ENCODE measurements around the gene TFCP2L1. TPM values are rescaled to one million over a fixed set of nuclear protein-coding genes. Genes with fewer than 3 reads are reported as not detected.

Gene TFCP2L1
- total RNA-seq, 2 experiments from 2014 or later, result 0.06 to 0.14 TPM

DNA sequence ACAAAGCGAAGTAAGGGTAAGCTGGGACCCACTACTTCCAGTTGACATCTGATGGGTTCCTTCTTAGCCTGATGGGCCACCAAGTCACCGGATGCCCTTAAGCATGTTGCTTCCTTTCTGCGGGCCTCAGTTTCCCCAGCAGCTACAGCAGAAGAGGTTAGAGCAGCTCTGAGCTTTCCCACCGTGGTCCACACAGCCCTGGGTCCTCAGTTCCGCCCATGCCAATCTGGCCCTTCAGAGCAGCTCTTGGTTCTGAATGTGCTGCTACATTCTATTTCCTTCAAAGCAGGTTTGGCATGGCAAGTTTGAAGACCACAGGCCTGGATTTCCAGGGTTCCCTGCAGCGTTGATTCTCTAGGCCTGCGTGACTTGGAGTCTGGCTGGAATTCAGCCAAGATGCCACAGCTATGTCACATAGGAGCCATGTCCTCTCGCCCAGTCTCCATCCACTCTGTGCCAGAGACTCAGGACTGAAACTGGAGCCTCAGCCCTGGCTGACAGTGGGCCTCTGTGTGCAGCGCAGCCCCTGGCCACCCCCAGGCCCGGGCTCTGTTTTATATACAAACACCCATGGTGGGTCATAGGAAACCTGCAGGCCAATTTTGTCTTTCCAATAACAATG, 79.6 kb downstream of the TFCP2L1 start:
- no peak for ATAC-seq
- no peak overlapping the region for H3K4me3 Mint-ChIP-seq
- CTCF ChIA-PET, result no interaction called here
- DNase-seq, result no peak
- H3K36me3 Mint-ChIP-seq, result no peaks in the 10 kb centered on the region
- no peak overlapping the region for H3K27ac Mint-ChIP-seq
- no peaks in the 10 kb centered on the region for H3K9me3 Mint-ChIP-seq (ENCODE audit: low read depth)
- H3K4me1 Mint-ChIP-seq, result no peaks in the 10 kb centered on the region
- no peaks in the 10 kb centered on the region for H3K27me3 Mint-ChIP-seq

DNA sequence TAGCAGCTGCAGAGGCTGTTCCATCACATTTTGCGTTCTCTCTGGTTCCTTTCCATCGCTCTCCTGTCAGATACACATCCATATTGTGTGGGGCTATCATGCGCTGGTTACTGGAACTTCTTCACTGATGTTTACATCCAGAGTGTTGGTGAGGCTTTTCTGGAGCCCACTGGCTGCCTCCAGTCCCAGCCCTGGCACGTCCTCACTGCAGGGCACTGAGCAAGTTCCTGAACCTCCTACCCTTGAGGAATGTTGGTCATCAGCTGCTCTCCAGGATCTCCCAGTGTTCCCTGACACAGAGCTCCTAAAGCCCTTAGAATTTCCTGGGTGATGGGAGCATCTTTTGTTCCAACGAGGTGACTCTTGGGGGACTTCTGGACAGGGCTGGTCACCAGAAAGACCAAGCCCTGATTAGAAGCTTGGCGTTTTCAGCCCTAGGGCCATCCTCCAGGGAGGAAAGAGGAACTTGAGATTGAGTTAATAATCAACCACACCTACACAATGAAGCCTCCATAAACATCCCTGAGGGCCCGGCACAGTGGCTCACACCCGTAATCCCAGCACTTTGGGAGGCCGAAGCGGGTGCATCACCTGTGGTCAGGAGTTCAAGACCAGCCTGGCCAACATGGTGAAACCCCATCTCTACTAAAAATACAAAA, 81.3 kb downstream of the TFCP2L1 start:
- Mint-ChIP-seq H3K9me3 (ENCODE audit: low read depth) (no peaks in the 10 kb centered on the region), H3K36me3 (no peaks in the 10 kb centered on the region), H3K4me1 (no peaks in the 10 kb centered on the region), H3K4me3 (no peak overlapping the region), H3K27ac (no peak overlapping the region), H3K27me3 (no peaks in the 10 kb centered on the region)
- ATAC-seq, result no peak
- CTCF ChIA-PET, result no interaction called here
- DNase-seq, result no peak

DNA sequence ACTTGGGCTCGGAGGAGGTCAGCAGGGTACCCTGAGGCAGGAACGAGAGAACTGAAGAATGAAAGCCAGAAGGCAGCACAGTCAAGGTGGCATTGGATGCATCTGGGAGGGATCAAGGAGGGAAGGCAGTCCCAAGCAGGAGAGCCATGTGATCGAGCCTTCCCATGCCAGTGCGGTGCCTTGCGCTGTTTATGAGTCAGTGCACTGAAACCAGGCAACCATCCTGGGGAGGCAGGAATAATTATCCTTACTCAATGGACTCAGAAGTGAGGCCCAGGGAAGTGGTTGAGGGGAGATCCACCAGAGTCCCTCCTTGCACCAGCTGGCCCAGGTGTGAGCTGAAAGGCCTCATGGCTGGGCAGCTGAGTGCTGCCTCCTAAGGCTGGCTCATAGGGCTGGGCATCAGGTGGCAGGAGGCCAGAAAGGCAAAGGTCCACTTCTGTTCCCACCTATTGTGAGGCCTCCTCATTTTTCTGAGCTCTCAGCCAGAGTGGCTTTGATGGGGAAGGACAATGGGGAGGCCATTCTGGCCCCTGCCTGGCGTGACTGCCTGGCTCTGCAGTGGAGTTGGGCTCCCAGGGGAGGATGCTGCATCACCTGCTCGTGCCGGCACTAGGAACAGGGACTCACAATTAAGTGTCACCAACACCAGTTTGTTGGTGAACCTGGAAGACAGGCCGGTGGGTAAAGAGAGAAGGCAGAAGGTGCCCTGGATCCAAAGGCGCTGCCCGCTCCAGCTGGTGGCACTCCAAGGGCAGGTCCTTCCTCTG, 82.3 kb downstream of the TFCP2L1 start:
- Mint-ChIP-seq H3K36me3 (no peaks in the 10 kb centered on the region), H3K27ac (no peak overlapping the region), H3K9me3 (ENCODE audit: low read depth) (no peaks in the 10 kb centered on the region), H3K27me3 (no peaks in the 10 kb centered on the region), H3K4me3 (no peak overlapping the region), H3K4me1 (no peaks in the 10 kb centered on the region)
- ATAC-seq (no peak), DNase-seq (no peak)
- CTCF ChIA-PET, result no interaction called here

DNA sequence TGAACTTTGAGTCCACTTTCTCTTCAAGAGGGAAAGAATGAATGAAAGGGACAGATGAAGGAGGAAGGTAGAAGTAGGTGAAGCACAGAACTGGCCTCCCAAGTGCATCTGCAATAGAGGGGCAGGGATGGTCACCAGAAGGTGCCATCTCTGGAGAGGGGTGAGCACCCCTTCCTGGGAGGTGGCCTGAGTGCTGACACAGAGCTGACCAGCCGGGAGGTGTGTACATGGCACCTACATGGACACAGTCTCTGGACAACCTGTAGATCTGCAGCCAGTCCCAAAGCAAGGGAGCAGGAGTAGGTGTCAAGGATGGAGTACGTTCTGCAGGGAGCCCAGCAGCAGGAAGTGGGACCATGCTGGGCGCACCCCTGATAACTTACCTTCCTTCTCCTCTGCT, 83.2 kb downstream of the TFCP2L1 start:
- DNase-seq, result no peak
- H3K4me1 Mint-ChIP-seq, result no peaks in the 10 kb centered on the region
- CTCF ChIA-PET, result no interaction called here
- no peaks in the 10 kb centered on the region for H3K36me3 Mint-ChIP-seq
- no peak overlapping the region for H3K4me3 Mint-ChIP-seq
- no peak overlapping the region for H3K27ac Mint-ChIP-seq
- H3K9me3 Mint-ChIP-seq (ENCODE audit: low read depth), result no peaks in the 10 kb centered on the region
- no peak for ATAC-seq
- no peaks in the 10 kb centered on the region for H3K27me3 Mint-ChIP-seq

DNA sequence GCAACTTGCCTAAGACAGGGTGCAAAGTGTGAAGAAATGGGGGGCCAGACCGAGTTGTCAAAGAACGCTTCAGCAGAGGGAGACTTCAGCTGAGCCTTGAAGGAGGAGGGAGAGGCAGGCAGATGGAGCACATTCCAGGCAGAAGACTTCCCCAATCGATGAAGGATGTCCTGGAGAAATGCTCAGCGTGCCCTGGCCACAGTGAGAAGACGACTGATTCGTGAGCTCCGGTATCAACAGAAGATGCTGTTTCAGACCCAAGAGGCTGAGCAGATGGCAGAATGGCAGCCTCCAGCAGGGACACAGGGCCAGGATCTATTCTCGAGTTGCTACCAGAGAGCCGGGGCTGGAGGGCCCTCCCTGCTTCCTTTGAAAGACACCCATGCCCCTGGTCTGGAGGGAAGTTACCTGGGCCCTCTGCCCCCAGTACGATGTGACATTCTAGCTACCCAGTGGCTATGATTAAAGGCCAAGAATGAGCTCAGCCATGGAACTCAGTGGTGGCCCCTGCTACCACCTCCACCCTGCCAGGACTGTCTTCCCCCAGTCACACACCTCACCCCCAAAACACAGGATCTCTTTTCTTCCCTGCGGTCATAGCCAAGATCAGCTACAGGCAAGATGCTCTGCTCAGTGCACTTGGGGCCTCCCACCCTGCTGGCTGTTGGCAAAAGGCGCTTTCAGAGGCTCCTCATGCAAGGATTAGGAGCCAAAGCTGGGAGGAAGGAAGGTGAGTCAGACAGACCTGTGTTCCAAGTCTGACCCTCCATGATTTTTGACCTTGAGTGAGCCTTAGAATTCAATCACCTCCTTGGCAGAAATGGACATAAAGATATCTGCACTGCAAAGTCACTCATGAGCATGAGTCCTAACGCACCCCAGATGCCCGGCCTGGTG, 84.3 kb downstream of the TFCP2L1 start:
- Mint-ChIP-seq H3K27me3 (no peaks in the 10 kb centered on the region), H3K27ac (no peak overlapping the region), H3K9me3 (ENCODE audit: low read depth) (no peaks in the 10 kb centered on the region), H3K4me3 (no peak overlapping the region), H3K36me3 (no peaks in the 10 kb centered on the region), H3K4me1 (no peaks in the 10 kb centered on the region)
- DNase-seq (no peak), ATAC-seq (no peak)
- CTCF ChIA-PET, result no interaction called here

DNA sequence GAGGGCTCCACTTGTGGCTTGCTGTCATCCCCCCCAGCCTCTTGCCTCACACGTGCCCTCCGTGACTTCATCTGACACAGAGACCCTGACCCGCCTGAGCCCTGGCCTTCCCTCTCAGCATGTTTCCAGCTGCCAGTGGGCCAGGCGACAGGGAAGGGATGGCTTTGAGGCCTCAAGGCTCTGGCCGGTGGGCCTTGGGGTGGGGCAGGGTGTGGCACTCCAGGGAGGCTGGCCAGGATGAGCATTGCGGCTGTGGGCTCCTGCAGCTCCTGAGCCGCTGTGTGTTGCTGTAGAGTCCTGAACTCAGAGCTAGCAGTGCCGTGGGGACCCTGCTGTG, 85.0 kb downstream of the TFCP2L1 start:
- Mint-ChIP-seq H3K4me1 (no peaks in the 10 kb centered on the region), H3K4me3 (no peak overlapping the region), H3K36me3 (no peaks in the 10 kb centered on the region), H3K9me3 (ENCODE audit: low read depth) (no peaks in the 10 kb centered on the region), H3K27ac (no peak overlapping the region), H3K27me3 (no peaks in the 10 kb centered on the region)
- CTCF ChIA-PET, result interaction anchor here (1.1 kb wide), 1 partner anchor 156 kb away, joined by 3 read pairs; no protein-coding TSS in a partner anchor
- ATAC-seq, result no peak
- no peak for DNase-seq

DNA sequence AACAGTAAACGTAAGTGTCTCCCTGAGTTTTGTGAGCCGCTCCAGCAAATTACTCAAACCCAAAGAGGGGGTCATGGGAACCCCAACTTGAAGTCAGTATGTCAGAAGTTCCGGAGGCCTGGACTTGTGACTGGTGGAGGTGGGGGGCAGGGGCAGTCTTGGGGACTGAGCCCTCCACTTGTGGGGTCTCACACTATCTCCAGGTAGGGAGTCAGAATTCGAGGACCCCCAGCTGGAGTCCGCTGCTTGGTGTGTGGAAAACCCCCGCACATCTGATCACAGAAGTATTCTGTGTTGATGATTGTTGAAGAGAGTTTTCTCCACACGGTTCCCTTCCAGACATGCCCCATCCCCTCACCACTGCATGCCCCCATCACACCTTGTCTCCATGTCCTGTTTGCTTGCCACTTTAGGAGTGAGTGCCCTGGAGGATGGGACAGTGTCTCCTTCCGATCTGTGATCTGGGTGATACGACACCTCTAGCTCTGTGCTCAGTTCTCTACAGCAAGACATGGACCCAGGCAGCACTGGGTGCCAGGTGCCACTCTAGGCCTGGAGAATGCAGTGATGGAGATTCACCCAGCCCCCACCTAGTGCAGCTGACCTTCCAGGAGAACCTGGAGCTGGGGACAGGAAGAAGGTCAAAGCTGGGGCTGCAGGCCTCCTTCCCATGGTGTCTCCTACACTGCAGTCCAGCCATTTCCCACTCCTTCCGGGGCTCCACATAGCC, 85.6 kb downstream of the TFCP2L1 start:
- H3K9me3 Mint-ChIP-seq (ENCODE audit: low read depth), result no peaks in the 10 kb centered on the region
- no peak overlapping the region for H3K4me3 Mint-ChIP-seq
- ATAC-seq, result no peak
- H3K36me3 Mint-ChIP-seq, result no peaks in the 10 kb centered on the region
- H3K27ac Mint-ChIP-seq, result no peak overlapping the region
- CTCF ChIA-PET, result interaction anchor here (1.1 kb wide), 1 partner anchor 157 kb away, joined by 3 read pairs; no protein-coding TSS in a partner anchor
- H3K4me1 Mint-ChIP-seq, result no peaks in the 10 kb centered on the region
- no peak for DNase-seq
- H3K27me3 Mint-ChIP-seq, result no peaks in the 10 kb centered on the region

DNA sequence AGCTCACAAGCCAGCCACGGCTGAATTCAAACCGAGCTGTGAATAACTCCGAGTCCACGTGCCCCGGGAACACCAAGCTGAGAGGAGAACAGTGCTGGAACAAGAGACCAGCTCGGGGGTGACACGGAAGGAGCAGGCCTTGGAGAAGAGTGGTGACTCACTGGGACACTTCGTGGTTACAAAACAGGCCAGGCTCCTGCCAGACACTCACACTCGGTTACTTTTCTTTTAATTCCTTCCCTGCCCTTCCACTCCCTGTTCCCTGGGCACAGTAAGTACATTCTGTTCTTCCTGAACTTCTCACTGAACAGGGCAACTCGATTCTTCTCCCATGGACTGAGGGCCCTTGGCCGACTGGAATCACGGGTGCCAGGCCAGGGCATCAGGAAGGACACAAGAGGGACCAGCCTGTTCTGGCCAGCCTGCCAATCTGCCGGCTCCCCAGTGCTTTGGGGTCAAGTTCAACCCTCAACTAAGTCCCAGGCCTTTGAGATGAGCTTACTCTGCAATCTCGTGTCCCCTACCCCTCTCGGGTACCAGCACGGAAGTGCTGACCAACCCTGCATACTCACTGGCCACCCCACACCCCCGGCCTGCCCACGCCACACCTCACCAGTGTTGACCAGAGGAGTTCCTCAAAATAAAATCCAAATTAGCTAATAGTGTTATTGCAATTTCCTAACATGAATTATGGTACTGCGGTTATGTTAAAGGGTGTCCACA, 87.5 kb downstream of the TFCP2L1 start:
- CTCF ChIA-PET, result no interaction called here
- no peaks in the 10 kb centered on the region for H3K9me3 Mint-ChIP-seq (ENCODE audit: low read depth)
- DNase-seq, result no peak
- H3K27me3 Mint-ChIP-seq, result no peaks in the 10 kb centered on the region
- no peak for ATAC-seq
- H3K36me3 Mint-ChIP-seq, result no peaks in the 10 kb centered on the region
- no peak overlapping the region for H3K4me3 Mint-ChIP-seq
- no peak overlapping the region for H3K27ac Mint-ChIP-seq
- H3K4me1 Mint-ChIP-seq, result no peaks in the 10 kb centered on the region

DNA sequence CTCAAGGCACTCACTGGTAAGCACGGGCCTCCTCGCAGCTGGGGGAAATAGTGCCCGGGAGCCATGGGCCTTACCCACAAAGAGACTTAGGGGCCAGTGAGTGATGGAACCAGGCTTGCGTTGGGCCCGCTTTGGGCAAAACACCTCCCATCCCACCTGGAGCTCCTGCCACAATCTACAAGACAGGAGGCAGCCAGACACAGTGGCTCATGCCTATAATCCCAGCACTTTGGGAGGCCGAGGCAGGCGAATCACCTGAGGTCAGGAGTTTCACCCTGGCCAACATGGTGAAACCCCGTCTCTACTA, 88.2 kb downstream of the TFCP2L1 start:
- Mint-ChIP-seq H3K27ac (no peak overlapping the region), H3K27me3 (no peaks in the 10 kb centered on the region), H3K4me1 (no peaks in the 10 kb centered on the region), H3K9me3 (ENCODE audit: low read depth) (no peaks in the 10 kb centered on the region), H3K4me3 (no peak overlapping the region), H3K36me3 (no peaks in the 10 kb centered on the region)
- CTCF ChIA-PET, result no interaction called here
- no peak for ATAC-seq
- DNase-seq, result no peak

DNA sequence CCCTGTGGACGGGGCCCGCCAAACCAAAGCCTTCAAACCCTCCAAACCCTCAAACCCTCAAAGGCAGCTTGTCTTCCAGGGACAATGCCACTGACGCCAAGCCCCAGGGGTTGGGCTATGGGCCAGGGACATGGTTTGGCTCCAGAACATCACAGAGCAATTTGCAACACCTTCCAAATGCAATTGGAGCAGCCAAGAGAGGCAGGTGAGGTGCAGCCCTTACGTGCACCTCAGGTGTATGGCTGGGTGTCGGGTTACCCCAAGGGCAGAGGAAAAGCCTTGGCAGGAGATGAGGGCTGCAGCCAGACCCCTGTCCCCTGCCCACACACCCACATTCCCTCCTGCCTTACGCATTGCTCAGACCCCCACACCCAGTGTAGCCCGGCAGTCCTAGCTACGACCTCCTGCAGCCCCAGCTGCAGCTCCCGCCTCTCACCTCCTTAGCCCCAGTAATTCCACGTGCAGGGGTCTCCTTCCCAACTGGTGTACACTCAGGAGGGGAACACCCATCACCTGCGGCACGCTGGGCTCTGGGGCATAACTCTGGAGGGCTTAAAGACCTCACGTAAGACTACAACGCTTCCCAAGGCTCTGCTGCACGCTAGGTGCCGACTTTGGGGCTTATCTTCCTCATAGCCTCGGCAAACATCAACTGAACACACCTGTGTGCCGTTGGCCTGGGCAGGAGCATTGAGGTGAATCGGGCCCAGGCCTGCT, 88.7 kb downstream of the TFCP2L1 start:
- H3K27ac Mint-ChIP-seq, result no peak overlapping the region
- no peaks in the 10 kb centered on the region for H3K4me1 Mint-ChIP-seq
- H3K27me3 Mint-ChIP-seq, result no peaks in the 10 kb centered on the region
- CTCF ChIA-PET, result no interaction called here
- H3K36me3 Mint-ChIP-seq, result no peaks in the 10 kb centered on the region
- H3K9me3 Mint-ChIP-seq (ENCODE audit: low read depth), result no peaks in the 10 kb centered on the region
- ATAC-seq, result no peak
- H3K4me3 Mint-ChIP-seq, result no peak overlapping the region
- DNase-seq, result no peak

DNA sequence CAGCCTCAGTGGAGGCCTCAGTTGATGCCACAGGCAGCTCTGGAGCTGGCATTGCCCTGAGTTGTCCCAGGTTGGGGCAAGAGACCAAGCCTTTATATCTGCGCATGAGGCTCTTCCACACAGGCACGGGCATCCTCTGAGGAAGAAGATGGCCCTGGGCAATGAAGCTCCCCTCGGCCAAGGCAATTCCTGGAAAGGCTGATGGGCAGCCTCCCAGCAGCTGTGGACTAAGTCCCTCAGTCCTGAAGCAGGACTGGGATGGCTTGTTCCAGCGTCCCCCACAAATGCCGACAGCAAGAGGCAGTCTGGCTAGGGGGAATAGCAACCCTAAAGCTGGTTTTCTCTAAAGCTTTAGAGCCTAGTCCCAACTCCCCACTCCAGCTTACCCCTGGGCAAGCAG, 90.0 kb downstream of the TFCP2L1 start:
- H3K4me1 Mint-ChIP-seq, result no peaks in the 10 kb centered on the region

DNA sequence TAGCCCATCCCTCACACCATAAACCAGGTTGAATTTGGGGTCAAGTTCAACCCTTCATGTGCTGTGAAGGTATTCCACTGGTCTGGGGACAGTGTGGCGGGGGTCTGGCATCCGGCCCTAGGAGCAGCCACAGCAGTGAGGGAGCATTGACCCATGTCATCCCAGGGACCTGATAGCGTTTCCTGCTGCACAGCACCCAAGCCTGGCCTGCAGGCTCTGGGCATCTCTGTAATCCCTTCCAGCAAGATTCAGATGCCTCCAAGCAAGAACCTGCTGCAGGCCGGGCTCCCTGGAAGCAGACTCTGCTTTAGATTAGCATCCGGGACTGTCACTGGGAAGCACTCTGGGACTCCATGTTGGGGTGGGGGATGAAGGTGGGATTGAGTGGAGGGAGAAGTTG, 90.4 kb downstream of the TFCP2L1 start:
- Mint-ChIP-seq H3K27ac (no peak overlapping the region), H3K4me3 (no peak overlapping the region), H3K4me1 (no peaks in the 10 kb centered on the region), H3K27me3 (no peaks in the 10 kb centered on the region), H3K9me3 (ENCODE audit: low read depth) (no peaks in the 10 kb centered on the region), H3K36me3 (no peaks in the 10 kb centered on the region)
- DNase-seq (no peak), ATAC-seq (no peak)
- CTCF ChIA-PET, result no interaction called here

More for the DNA sequence above, 90.0 kb downstream of the TFCP2L1 start:
- no peaks in the 10 kb centered on the region for H3K27me3 Mint-ChIP-seq
- no peak overlapping the region for H3K27ac Mint-ChIP-seq
- no peaks in the 10 kb centered on the region for H3K36me3 Mint-ChIP-seq
- no peaks in the 10 kb centered on the region for H3K9me3 Mint-ChIP-seq (ENCODE audit: low read depth)
- H3K4me3 Mint-ChIP-seq, result no peak overlapping the region
- ATAC-seq (no peak), DNase-seq (no peak)
- CTCF ChIA-PET, result no interaction called here

Measured in activated CD8-positive, alpha-beta memory T cell treated with anti-CD3 and anti-CD28 coated beads, Interleukin-2, amount 10 ng/mL, durations not matched to agents 7 days and 5 days (primary cell).